Endothelial cell of umbilical vein (primary cell): ENCODE measurements around the gene AS3MT.

Experiments used
- EZH2 ChIP-seq: IDR thresholded peaks from 2 replicates; pipeline ENCODE4 v1.6.1; 2012; ENCODE audit warnings: borderline replicate concordance, low read depth, mild to moderate bottlenecking, moderate library complexity, low read length, inconsistent platforms; ENCODE audit not compliant: severe bottlenecking
- GATA2 ChIP-seq: IDR thresholded peaks from 2 replicates; pipeline ENCODE4 v1.7.0; 2011; ENCODE audit warnings: low read depth, mild to moderate bottlenecking, moderate library complexity, mixed read lengths, low read length; ENCODE audit not compliant: insufficient read length, insufficient read depth
- POLR2A ChIP-seq: IDR thresholded peaks from 2 replicates; pipeline ENCODE4 v1.6.1; 2012; ENCODE audit warnings: low read depth, mild to moderate bottlenecking, control low read depth, low read length
- TF ChIP-seq, protein P1 (sequence below), 2 donors: IDR thresholded peaks; 1 replicate in 1 of 2; 2 replicates in 1 of 2; pipeline ENCODE4 v1.5.1; 2011; ENCODE audit warnings: low read length in 2 of 2, mild to moderate bottlenecking in 2 of 2, moderate library complexity in 2 of 2, control low read depth in 1 of 2, inconsistent platforms in 1 of 2, low read depth in 1 of 2; ENCODE audit not compliant: insufficient read depth in 1 of 2; ENCODE audit errors: extremely low read depth in 1 of 2
- TF ChIP-seq, protein P2 (sequence below): IDR thresholded peaks from 2 replicates; pipeline ENCODE4 v1.6.1; 2011; ENCODE audit not compliant: insufficient read depth, insufficient read length

DNA sequence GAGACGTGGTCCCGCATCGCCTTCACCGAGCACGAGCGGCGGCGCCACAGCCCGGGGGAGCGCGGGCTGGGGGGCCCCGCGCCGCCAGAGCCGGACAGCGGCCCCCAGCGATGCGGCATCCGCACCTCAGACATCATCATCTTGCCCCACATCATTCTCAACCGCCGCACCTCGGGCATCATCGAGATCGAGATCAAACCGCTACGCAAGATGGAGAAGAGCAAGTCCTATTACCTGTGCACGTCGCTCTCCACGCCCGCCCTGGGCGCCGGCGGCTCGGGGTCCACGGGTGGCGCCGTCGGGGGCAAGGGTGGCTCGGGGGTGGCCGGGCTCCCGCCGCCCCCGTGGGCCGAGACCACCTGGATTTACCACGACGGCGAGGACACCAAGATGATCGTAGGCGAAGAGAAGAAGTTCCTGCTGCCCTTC is 49.6 kb downstream of the AS3MT start:
- TF ChIP-seq, protein P1, sequence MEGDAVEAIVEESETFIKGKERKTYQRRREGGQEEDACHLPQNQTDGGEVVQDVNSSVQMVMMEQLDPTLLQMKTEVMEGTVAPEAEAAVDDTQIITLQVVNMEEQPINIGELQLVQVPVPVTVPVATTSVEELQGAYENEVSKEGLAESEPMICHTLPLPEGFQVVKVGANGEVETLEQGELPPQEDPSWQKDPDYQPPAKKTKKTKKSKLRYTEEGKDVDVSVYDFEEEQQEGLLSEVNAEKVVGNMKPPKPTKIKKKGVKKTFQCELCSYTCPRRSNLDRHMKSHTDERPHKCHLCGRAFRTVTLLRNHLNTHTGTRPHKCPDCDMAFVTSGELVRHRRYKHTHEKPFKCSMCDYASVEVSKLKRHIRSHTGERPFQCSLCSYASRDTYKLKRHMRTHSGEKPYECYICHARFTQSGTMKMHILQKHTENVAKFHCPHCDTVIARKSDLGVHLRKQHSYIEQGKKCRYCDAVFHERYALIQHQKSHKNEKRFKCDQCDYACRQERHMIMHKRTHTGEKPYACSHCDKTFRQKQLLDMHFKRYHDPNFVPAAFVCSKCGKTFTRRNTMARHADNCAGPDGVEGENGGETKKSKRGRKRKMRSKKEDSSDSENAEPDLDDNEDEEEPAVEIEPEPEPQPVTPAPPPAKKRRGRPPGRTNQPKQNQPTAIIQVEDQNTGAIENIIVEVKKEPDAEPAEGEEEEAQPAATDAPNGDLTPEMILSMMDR (IDR thresholded peaks at IDR 0.05; ENCODE audit: extremely low read depth in 1 of 2, insufficient read depth in 1 of 2, low read depth in 1 of 2, low read length in 2 of 2): no peak
- TF ChIP-seq EZH2 (no peak), POLR2A (no peak), GATA2 (no peak)
- TF ChIP-seq, protein P2, sequence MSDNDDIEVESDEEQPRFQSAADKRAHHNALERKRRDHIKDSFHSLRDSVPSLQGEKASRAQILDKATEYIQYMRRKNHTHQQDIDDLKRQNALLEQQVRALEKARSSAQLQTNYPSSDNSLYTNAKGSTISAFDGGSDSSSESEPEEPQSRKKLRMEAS: no peak
